HEK293T (cell line): ENCODE results near the gene VWCE.
"Not testable (repeated sequence)": the region's sequence is repeated elsewhere in the genome, so short reads cannot be mapped to it uniquely, and the experiment has no call there.

ENCODE experiments used
- ARNT ChIP-seq: fragments of 450-650 bp; IDR thresholded peaks from 2 replicates; pipeline ENCODE4 v1.6.1; 2017; ENCODE audit warnings: mild to moderate bottlenecking
- BHLHE40 ChIP-seq: fragments of 450-650 bp; IDR thresholded peaks from 2 replicates; pipeline ENCODE4 v1.6.1; 2016; ENCODE audit warnings: mild to moderate bottlenecking, moderate library complexity, borderline replicate concordance
- ELF4 ChIP-seq: fragments of 450-650 bp; IDR thresholded peaks from 2 replicates; pipeline ENCODE4 v1.6.1; 2017; ENCODE audit warnings: antibody characterized with exemption
- FOXM1 ChIP-seq: fragments of 450-650 bp; IDR thresholded peaks from 2 replicates; pipeline ENCODE4 v1.6.1; 2017; ENCODE audit warnings: mild to moderate bottlenecking, borderline replicate concordance
- L3MBTL2 ChIP-seq: fragments of 450-650 bp; conservative IDR thresholded peaks from 2 replicates; pipeline ENCODE4 v1.6.1; 2016; ENCODE audit warnings: mild to moderate bottlenecking
- LEF1 ChIP-seq: fragments of 450-650 bp; IDR thresholded peaks from 2 replicates; pipeline ENCODE4 v1.6.1; 2017; ENCODE audit warnings: mild to moderate bottlenecking, borderline replicate concordance
- NFRKB ChIP-seq: fragments of 450-650 bp; IDR thresholded peaks from 2 replicates; pipeline ENCODE4 v1.6.1; 2016; ENCODE audit warnings: mild to moderate bottlenecking, moderate library complexity
- PKNOX1 ChIP-seq: fragments of 450-650 bp; IDR thresholded peaks from 2 replicates; pipeline ENCODE4 v1.6.1; 2016
- SP1 ChIP-seq: fragments of 450-650 bp; IDR thresholded peaks from 2 replicates; pipeline ENCODE4 v1.6.1; 2017
- SUZ12 ChIP-seq: fragments of 450-650 bp; IDR thresholded peaks from 2 replicates; pipeline ENCODE4 v1.6.1; 2016; ENCODE audit warnings: mild to moderate bottlenecking
- TARDBP ChIP-seq: fragments of 450-650 bp; IDR thresholded peaks from 2 replicates; pipeline ENCODE4 v1.6.1; 2016
- ZNF384 ChIP-seq: fragments of 450-650 bp; IDR thresholded peaks from 2 replicates; pipeline ENCODE4 v1.6.1; 2016

GRCh38 chr11:61241526-61241925 lies 53.6 kb downstream of the VWCE start:
- TF ChIP-seq TARDBP, ARNT, BHLHE40, SP1, ZNF384, FOXM1, L3MBTL2, ELF4, SUZ12, LEF1, NFRKB, PKNOX1: not testable (repeated sequence)
